Heart right ventricle (tissue), 16 donors: ENCODE measurements around the gene ATP6V1C2. TPM values are rescaled to one million over a fixed set of nuclear protein-coding genes. Genes with fewer than 3 reads are reported as not detected.

ENCODE experiments used
- ATAC-seq, 8 donors: fragments of 200-7000 bp; cut with Tn5 transposase; one replicate each; pipeline ENCODE4 v1.9.1; 2020; ENCODE audit warnings: mild to moderate bottlenecking in 8 of 8, moderate library complexity in 8 of 8, moderate number of reproducible peaks in 1 of 8
- DNase-seq, 2 donors: peaks; one replicate each; pipeline ENCODE4 v3.0.0-alpha.2; 2020
- H3K27ac ChIP-seq, 10 donors: fragments of 200-600 bp; sonication (generic) in 2 of 10; one replicate each; pipeline versions ENCODE4 v1.5.0 to v1.8.0; 2020 to 2022; ENCODE audit warnings: mild to moderate bottlenecking in 3 of 10
- H3K27me3 ChIP-seq, 7 donors: fragments of 200-600 bp; one replicate each; pipeline ENCODE4 v1.8.0; 2021 to 2022; ENCODE audit warnings: mild to moderate bottlenecking in 2 of 7
- H3K36me3 ChIP-seq, 9 donors: fragments of 200-600 bp; sonication (generic) in 1 of 9; one replicate each; pipeline versions ENCODE4 v1.5.0 to v1.8.0; 2020 to 2022; ENCODE audit warnings: mild to moderate bottlenecking in 2 of 9
- H3K4me1 ChIP-seq, 9 donors: fragments of 200-600 bp; sonication (generic) in 1 of 9; one replicate each; pipeline versions ENCODE4 v1.5.0 to v1.8.0; 2020 to 2022; ENCODE audit warnings: mild to moderate bottlenecking in 4 of 9
- H3K4me3 ChIP-seq, 10 donors: fragments of 200-600 bp; sonication (generic) in 2 of 10; one replicate each; pipeline versions ENCODE4 v1.5.0 to v1.8.0; 2020 to 2022; ENCODE audit warnings: mild to moderate bottlenecking in 7 of 10, moderate library complexity in 2 of 10
- H3K9me3 ChIP-seq, 11 donors: fragments of 200-600 bp in 10 of 11; sonication (generic) in 2 of 11; one replicate each; pipeline versions ENCODE4 v1.5.0 to v1.8.0; 2013 to 2022; ENCODE audit warnings: mild to moderate bottlenecking in 2 of 11, control low read depth in 1 of 11, moderate library complexity in 1 of 11
- WGBS, 2 donors: extraction: QIAGEN DNeasy Blood & Tissue Kit; methylation state at CpG; one replicate each; pipeline ENCODE4 v1.1.7; 2013; ENCODE audit warnings: inconsistent platforms in 1 of 2; 5-methylcytosine and 5-hydroxymethylcytosine counted together
- intact Hi-C, 10 donors: fragments of 100-400 bp; cut with DNase I; formaldehyde crosslinking; loops; one replicate each; pipeline versions ENCODE4 v1.11.1 to v1.14.2; 2022
- polyA plus RNA-seq, 2 donors: library from polyadenylated mRNA; stranded (reverse); fragments of 200-250 nt; gene quantifications; one replicate each; pipeline ENCODE4 v1.2.3, GENCODE V29; 2013
- total RNA-seq, 10 donors: library from RNA; stranded (reverse); fragmentation: NEBNext Ultra II Directional in 3 of 10; extraction: Animal tissue kit (Norgen Biotek cat#: 25700) in 3 of 10; gene quantifications; one replicate each; pipeline versions ENCODE4 v1.2.1 to v1.2.4, GENCODE V29; 2021 to 2023
- TF ChIP-seq, protein P1 (sequence below), 9 donors: fragments of 200-600 bp; sonication (generic) in 2 of 9; IDR thresholded peaks; one replicate each; pipeline versions ENCODE4 v1.5.0 to v1.8.0; 2021 to 2022; ENCODE audit warnings: antibody characterized with exemption in 9 of 9, mild to moderate bottlenecking in 5 of 9, moderate library complexity in 1 of 9
- donor health status: Arrhythmogenic right ventricular cardiomyopathy.
- donor health status: ischemic (EF 13 %, LVEDD 7.1; RV severe dilation, severe dysfunction).
- donor health status: healthy with polysubstance abuse.
- donor health status: DM: no; HTN: yes; CAD: no.
- donor health status: DM: no; HTN: no; CAD: no.
- donor health status: ischemic (EF 25% LVEDD 6.9; RV normal size, moderate dysfunction).
- donor health status: ischemic (EF 25% LVEDD 5.7; RV mildly dilated, moderate dysfunction).
- donor health status: healthy.
- donor health status: DM: yes; HTN: yes; CAD: no.
- donor health status: Ischemic cardiomyopathy.
- donor health status: ischemic (EF 35%, LVEDD 5.7; RV mildly dilated, moderate dysfunction).
- donor health status: nonischemic (EF 11% LVEDD 7.7; RV severe dilation, severe dysfunction).
- donor health status: DM: yes; HTN: yes; CAD: no.
- donor health status: PGD.
- donor health status: ischemic (EF 29% LVEDD 5.4; RV normal size, mild dysfunction).
- donor health status: nonischemic (EF 23%, LVEDD 6.1; RV moderate dilation, normal function).

Gene ATP6V1C2
- total and polyA plus RNA-seq, 12 donors, result 0.09 to 3.4 (median 0.72) TPM

DNA sequence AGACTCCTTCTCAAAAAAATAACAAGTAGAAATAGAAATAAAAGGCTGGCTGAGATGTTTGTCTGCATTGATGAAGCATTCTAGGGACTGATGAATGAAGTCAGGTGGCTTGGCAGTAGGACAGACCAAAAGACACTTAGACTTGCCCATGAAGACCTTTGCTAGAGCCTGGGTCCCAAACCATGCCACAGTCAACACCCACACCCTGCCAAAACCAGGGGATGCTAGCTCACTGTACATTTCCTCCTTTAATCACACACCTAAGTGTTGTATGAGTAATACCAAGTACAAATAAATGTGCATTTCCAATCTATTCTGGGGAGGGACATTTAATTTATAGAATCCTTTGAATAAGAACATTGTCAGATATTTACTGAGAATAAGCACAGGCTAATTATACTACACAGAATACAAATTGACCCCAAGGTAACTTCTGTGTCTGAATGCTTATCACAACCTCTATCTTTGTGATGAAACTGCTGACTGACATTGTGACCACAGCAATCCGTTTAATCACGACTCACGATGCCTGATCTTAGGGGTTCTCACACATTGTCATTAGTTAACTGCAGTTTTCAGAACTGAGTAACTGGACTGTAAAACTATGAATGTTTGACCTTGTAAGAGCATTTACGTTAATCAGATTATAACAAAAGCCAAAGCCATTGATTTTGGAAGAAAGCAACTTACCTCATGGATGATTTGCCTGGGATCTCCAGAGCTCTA is 21.2 kb upstream of the ATP6V1C2 start:
- Histone ChIP-seq H3K27me3 (no peaks in the 10 kb centered on the region), H3K9me3 (no peaks in the 10 kb centered on the region), H3K4me3 (no peak overlapping the region), H3K4me1 (no peaks in the 10 kb centered on the region), H3K36me3 (no peaks in the 10 kb centered on the region), H3K27ac (no peak overlapping the region)
- DNase-seq (no peak), ATAC-seq (no peak)
- 77 to 81% methylated on average over 4 of the region's 4 CpGs for WGBS, 2 donors
- TF ChIP-seq, protein P1, sequence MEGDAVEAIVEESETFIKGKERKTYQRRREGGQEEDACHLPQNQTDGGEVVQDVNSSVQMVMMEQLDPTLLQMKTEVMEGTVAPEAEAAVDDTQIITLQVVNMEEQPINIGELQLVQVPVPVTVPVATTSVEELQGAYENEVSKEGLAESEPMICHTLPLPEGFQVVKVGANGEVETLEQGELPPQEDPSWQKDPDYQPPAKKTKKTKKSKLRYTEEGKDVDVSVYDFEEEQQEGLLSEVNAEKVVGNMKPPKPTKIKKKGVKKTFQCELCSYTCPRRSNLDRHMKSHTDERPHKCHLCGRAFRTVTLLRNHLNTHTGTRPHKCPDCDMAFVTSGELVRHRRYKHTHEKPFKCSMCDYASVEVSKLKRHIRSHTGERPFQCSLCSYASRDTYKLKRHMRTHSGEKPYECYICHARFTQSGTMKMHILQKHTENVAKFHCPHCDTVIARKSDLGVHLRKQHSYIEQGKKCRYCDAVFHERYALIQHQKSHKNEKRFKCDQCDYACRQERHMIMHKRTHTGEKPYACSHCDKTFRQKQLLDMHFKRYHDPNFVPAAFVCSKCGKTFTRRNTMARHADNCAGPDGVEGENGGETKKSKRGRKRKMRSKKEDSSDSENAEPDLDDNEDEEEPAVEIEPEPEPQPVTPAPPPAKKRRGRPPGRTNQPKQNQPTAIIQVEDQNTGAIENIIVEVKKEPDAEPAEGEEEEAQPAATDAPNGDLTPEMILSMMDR (IDR thresholded peaks at IDR 0.05), result no peak
- intact Hi-C loops, result no loop called here

DNA sequence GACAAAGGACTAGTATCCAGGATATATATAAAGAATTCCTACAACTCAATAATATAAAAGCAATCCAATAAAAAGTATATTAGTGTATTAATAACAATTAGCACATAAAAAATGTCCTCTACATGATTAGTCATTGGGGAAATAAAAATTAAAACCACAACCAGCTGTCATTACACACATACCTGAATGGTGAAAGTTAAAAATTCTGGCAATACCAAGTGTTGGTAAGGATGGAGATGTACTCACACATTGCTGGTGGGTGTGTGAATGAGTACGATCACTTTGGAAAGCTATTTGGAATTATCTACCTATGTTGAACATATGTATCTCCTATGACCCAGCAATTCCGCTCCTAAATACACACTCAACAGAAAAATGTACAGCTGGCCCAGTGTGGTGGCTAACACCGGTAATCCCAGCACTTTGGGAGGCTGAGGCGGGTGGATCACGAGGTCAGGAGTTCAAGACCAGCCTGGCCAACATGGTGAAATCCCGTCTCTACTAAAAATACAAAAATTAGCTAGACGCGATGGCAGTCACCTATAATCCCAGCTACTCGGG is 17.3 kb upstream of the ATP6V1C2 start:
- no peaks in the 10 kb centered on the region for H3K4me1 ChIP-seq
- no peak overlapping the region for H3K27ac ChIP-seq
- TF ChIP-seq, protein P1 (IDR thresholded peaks at IDR 0.05), result no peak
- DNase-seq (no peak), ATAC-seq (no peak)
- peaks cover 0 to 22% (median 4%) of the 10 kb centered on the region in 7 donors for H3K27me3 ChIP-seq
- intact Hi-C loops, result no loop called here
- 86 to 87% methylated on average over 9 of the region's 9 CpGs for WGBS, 2 donors
- H3K36me3 ChIP-seq, result no peaks in the 10 kb centered on the region
- H3K4me3 ChIP-seq, result no peak overlapping the region
- no peaks in the 10 kb centered on the region for H3K9me3 ChIP-seq

DNA sequence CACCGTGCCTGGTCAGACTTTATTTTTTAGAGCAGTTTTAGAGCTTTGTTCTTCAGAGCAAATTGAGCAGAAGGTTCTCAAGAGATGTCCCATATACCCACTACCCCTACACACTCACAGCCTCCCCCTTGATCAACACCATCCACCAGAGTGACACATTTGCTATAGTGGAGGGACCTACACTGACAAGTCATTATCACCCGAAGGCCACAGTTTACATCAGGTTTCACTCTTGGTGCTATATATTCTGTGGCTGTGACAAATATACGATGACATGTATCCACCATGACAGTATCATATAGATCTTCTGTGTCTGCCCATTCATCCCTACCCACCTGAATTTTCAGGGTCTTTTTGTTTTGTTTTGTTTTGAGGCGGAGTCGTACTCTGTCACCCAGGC is 15.4 kb upstream of the ATP6V1C2 start:
- ATAC-seq (no peak), DNase-seq (no peak)
- Histone ChIP-seq H3K27ac (no peak overlapping the region), H3K4me3 (no peak overlapping the region), H3K9me3 (no peaks in the 10 kb centered on the region), H3K36me3 (no peaks in the 10 kb centered on the region), H3K27me3 (peaks cover 0 to 39% (median 16%) of the 10 kb centered on the region in 7 donors), H3K4me1 (no peaks in the 10 kb centered on the region)
- 91 to 93% methylated on average over 5 of the region's 5 CpGs for WGBS, 2 donors
- intact Hi-C loops, result no loop called here
- TF ChIP-seq, protein P1 (IDR thresholded peaks at IDR 0.05), result no peak

DNA sequence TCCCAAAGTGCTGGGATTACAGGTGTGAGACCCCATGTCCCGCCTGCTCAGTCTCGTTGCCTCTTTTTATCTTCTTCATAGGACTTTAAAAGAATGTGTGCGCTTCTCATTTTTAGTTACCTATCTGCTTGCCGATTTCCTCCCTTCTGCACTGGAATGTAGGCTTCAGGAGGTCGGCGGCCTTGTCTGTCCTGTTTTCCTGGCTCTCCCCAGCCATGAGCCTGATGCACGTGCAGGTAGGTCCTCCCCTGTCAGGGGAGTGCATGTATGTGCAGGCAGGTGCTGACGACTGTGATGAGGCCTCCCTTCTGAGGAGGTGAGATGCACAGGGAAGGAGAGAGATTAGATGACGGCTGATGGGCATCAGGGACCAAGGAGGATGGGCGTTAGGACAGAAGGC is 13.6 kb upstream of the ATP6V1C2 start:
- no peak for DNase-seq
- intact Hi-C loops, result no loop called here
- 50 to 57% methylated on average over 10 of the region's 10 CpGs for WGBS, 2 donors
- H3K36me3 ChIP-seq, result no peaks in the 10 kb centered on the region
- H3K27me3 ChIP-seq, result peaks cover 0 to 42% (median 16%) of the 10 kb centered on the region in 7 donors
- ATAC-seq, result no peak
- TF ChIP-seq, protein P1 (IDR thresholded peaks at IDR 0.05), result no peak
- no peaks in the 10 kb centered on the region for H3K9me3 ChIP-seq
- H3K27ac ChIP-seq, result no peak overlapping the region
- H3K4me1 ChIP-seq, result peaks cover 0 to 4% (median 0%) of the 10 kb centered on the region in 9 donors
- no peak overlapping the region for H3K4me3 ChIP-seq
